ENCODE results near the gene FAF1.
"Not testable (repeated sequence)": the region's sequence is repeated elsewhere in the genome, so short reads cannot be mapped to it uniquely, and the experiment has no call there.

FAF1 gene

DNA sequence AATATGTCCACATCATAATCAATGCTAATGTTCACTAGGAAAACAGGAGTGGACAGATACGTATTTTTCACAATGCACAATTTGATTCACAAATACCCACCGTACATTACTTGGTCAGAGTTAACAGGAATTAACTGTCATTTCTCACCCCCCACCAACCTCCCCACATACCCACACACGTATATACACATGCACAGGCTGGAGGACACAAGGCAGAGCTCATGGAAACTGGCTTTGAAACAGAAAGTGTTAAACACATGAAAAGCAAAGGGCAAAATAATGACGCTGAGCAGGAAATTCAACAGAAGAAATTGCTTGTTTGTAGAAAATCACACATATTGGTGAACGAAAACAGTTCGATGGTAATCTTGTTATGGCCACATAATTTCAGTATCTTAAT is 348.4 kb downstream of the FAF1 start:
- DNase-seq: no peak

DNA sequence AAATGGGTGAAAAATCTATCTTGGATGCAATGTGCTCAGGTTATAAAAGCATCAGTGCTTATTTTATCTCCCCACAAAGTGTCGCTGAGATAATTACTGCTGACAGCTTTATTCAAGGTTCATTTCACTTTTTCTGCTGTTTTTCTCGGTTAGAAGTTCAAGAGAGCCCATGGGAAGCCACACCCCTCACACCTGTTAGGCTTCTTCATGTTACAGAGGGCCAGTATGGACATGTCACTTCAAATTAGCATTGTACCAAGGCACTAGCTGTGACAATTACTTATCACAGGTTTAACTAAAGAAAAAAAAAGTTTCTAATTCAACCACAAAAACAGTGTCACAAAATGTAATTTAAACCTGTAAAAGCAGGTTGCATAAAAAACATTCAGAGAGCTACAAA is 349.5 kb downstream of the FAF1 start:
- no peak for DNase-seq

DNA sequence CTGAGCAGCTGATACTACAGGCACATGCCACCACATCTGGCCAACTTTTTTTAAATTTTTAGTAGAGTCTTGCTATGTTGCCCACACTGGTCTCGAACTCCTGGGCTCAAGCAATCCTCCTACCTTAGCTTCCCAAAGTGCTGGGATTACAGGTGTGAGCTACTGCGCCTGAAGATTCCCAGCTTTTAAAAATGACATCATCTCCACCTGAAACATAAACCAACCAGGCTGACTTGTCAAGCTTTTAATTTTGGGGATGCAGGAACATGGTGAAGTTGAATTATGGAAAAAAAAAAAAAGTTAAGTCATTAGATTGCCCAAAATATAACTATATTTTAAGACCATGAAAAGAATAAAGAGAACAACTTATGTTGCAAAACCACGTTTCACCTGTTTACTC is 350.6 kb downstream of the FAF1 start:
- no peak for DNase-seq

DNA sequence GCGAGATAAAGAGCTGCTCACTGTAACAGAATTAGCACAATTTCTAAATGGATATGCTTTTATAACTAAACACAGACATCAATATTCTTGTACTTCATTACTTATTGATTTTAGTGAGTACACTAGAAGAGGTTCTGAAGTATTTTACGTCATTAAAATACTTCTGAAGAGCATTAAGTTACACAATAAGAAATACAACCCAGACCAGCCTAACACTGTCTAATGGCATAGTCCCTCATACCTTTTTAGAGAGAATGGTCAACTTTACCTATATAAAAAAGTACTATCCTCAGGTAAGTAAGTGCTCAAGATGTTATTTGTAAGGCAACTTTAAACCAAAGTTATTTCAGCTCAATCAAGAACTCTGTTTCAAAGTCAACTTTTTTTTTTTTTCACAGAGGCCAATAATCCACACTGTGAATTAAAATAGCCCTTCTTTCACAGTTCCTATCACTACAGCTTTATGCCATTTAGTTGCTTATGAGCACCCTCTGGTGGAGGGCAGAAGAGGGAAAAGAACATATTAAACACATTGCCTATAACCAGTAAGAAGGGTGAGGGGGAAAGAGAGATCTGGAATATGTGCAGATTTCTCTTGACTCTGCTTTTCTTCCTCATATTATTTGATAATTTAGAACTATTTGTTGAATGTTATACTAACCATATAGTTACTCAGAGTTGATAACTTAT is 354.7 kb downstream of the FAF1 start:
- no peak for DNase-seq

DNA sequence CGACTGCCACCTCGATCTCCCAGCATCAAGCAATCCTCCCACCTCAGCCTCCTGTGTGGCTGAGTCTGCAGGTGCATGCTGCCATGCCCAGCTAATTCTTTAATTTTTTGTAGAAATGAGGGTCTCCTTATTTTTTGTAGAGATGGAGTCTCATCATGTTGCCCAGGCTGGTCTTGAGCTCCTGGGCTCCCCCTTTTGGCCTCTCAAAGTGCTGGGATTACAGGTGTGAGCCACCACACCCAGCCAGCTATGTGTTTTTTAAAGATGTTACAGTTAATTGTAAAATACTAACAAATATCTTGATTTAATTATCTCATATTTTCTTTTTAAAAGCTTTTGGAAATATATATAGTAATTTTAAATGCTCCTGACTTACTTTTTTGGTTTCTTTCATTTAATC is 355.5 kb downstream of the FAF1 start:
- no peak for DNase-seq

DNA sequence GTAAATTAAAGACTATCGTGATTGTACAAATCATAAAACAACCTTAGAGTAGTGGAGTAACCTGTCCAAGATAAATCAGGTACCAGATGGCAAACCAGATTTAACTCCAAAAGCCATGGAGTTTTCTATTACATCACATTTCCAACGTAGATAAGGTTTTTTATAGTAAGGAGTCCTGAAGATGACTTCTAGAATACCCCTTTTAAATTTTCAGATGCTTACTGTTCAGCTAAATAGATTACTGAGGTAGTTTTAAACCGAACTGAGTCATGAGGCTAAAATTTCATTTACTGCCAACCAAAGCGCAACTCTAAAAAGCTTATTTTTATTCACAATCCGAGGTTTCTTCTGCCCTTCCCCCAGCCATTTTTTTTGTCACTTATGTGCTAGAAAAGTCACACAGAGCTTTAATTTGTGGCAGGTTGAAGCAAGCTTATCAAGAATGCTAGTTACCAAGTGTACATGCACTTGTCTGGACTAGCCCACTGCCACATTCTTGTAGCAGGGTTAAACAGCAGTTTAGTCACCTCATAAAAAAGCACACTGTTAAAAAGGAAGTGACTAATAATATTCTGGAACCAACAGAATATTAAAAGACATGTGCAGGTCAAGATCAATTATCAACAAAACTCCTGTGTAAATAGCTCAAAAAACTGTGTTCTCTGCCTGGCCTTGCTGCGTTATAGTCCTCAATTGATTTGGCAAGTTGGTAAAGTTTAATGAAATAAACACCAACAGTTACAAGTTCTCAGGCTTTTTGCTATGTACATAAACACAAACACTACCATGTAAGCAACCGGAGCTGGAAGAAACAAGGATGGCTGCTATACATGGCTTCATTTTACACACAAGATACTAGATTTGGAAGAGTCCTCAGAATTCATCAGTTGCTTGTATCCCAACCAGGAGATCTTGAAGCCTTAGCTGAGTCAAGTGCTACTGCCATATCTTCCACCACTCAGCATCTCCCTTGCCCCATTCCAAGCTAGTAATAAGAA is 356.5 kb downstream of the FAF1 start:
- no peak for DNase-seq

DNA sequence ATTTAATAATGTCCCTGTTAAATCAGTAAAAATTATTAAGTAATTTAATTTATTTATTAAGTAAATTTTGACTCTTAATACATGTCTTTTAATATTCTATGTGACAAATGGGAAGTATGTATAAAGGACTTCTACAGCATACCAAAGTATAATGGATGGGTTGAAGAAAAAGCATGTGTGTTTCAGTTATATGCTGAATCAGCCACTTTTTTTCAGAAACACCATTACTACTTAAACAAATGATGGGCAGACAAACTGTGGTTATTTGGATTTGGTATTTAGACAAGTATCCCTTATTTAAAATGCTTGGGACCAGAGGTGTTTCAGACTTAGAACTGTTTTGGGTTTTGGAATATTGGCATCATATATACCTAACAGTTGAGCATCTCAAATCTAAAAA is 360.5 kb downstream of the FAF1 start:
- no peak for DNase-seq

DNA sequence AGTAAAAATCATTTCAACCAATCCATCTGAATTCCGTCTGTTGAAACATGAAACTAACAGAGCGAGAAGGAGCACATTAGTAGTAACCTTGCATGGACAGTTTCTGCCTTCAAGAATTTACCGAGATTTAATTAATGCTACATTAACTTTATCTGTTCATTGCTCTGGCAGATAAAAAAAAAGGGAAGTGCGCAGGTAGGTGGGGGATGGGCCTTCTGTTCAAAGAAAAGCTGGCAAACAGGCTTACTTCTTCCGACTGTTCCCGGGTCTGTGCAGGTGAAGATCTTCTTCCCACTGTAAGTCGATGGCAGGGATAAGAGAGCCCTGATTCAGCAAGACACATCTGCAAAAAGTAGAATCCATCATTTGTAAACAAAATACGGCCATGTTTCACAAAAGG is 364.2 kb downstream of the FAF1 start:
- no peak for DNase-seq

DNA sequence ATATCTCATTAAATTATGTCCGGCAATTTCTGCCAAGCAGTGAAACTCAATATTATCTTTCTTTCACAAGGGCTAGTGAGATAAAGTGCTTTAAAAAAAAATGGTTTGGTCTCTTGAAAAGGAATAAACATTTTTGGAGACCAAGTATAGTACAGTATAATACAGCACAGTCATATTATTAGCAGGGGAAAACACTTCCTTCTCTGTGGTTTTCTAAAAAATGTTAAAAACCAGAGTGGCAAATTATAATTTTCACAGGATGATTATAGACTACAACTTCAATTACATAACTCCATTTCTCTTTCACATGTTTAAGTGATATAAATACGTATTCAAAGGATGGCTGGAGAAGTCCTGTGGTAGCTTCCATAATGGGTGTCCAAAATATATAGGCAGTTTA is 366.6 kb downstream of the FAF1 start:
- DNase-seq: no peak

DNA sequence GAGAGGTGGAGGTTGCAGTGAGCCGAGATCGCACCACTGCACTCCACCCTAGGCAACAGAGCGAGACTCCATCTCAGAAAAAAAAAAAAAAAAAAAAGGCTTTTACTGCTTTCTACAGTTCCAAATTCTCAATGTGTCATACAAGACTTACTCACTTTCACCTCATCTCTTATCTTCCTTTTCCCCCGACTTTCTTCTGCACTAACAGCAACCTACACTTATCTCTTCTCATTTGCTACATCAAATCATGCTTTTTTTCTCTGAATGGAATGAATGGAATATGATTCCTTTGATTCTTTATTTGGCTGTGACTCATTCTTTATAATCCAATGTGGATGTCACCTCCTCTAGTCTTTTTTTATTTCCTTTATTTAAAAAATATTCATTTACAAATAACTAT is 368.5 kb downstream of the FAF1 start:
- DNase-seq: no peak

DNA sequence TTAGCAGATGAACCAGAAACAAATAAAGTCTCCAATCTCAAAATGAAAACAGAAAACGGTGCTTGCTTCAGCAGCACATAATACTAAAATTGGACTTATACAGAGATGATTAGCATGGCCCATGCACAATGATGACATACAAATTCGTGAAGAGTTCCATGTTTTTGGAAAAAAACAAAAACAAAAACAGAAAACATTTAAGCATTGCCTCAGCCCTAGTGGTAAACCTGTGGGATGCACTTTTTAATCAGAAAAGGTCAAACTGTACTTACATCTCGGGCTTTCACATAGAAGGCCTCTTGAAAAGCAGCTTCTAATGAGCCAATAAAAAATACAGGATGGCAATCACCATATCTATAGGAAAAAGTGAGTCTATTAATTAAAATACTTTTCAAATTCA is 377.7 kb downstream of the FAF1 start:
- no peak for DNase-seq

DNA sequence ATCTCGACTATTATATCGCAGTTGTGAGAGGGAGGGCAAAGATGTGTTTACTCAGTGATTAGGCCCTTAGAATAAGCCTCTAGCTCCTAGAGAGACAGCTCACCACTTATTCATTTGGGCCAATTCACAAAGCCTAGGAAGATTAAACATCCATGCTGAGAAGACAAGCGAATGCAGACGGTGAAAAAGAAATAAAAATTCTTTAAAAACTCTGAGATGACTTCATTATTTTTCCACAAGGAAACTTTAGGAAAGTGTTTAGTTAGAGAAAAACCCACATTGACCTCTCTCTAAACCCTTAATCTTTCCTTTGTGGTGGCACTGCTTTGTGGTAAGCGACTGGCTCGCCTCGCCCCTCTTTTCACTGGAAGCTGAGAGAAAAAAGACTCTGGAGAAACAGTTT is 390.0 kb downstream of the FAF1 start:
- no peak for DNase-seq

DNA sequence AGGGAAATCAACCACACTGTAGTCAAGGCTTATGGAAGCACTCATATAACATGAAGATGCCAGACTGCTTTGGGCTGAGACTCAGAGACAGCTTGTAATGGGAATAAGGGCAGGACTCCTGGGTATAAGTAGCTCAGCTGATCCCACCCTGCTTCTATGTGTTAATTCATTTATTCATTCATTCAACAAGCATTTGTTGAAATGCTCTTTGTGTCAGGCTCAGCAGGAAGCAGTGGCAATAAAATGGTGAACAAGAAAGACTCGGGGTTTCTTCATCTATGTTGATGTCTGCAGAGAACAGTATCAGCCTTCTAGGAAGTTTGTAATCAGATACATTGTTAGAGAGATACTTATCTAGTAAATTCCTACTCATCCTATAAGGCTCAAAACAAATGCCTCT is 391.3 kb downstream of the FAF1 start:
- DNase-seq: no peak

DNA sequence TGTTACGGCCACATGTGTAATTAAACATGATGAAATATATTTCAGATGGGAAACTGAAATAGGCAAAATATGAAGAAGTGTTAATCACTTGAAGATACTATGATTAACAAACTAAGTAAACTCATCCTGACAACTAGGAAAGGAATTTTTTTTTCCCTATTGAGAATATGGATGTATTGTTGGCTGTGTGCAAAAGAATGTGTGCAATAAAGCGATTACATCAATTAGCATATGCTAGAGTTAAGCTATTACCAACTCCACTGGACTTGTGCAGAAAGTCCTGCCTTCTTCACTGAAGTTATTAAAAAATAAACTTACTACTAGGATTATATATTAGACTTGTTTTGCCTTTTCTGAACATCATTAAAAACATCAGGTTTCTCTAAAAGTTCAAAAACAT is 393.7 kb downstream of the FAF1 start:
- no peak for DNase-seq

DNA sequence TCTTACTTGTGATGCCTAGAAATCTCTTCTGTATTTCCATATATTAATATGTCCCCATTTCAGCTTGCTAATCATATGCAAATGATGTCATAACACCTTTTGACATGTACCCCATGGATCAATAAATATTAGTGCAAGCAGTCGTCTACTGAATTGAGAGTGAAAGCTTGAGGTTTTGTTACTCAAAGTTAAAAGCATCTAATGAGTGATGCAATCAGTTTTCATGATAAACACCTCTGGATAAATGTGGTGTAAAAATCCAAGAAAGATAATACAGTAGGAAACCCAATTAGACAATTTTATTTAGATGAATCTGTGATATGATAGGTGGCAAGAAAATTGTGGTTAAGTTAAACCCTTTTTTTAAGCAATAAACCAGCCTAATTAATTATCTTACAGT is 395.6 kb downstream of the FAF1 start:
- DNase-seq: no peak

DNA sequence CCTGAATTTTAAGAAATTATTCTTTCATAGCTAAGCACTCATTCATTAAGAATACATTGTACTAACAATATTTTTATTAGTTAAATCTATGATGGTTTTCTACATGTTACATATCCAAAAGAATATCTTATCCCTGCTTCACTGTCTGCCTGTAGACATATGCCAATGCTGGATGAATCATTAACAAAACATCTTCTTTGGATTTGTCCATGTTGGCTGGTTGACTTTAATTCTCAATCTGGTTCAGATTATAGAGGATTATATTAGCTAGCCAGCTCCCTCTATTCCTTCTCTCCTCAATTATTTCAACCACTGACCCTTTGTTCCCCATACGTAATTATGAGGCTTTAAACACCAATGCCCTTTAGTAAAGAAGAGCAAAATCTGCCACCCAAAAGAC is 398.0 kb downstream of the FAF1 start:
- DNase-seq: no peak

DNA sequence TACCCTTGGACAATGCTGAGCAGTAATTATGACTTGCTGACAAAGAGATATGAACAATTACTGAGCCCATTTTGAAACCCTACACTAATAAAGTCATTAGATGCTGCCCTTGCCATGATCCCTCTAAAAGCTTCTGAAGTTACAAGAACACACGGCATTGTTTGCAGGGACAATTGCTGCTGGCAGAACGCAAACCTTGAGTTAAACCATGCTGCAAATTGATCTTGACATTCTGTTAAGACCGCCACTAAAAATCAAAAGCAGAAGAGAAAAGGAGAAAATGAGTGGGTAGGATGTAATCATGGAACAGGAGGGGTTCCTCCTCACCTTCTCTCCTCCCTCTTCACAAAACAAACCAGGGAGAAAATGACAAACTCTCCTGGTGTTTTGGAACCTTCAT is 400.6 kb downstream of the FAF1 start:
- no peak for DNase-seq

DNA sequence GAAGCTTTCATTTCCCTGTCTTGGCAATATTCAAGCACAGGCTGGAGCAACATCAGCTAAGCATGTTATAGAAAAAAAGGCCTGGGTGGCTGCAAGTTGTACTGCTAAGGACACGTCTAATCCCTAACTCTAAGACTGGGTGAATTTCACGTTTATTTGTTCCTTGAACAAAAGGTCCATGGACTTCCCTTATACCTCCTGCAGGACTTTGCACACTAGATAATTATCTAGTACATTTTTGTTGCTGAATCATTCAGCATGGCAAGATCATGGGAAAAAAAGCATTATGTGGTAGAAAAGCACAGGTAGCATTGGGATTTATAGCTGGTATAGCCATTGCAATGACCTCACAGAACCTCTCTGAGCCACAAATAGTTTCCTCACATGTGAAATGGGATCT is 406.1 kb downstream of the FAF1 start:
- no peak for DNase-seq

DNA sequence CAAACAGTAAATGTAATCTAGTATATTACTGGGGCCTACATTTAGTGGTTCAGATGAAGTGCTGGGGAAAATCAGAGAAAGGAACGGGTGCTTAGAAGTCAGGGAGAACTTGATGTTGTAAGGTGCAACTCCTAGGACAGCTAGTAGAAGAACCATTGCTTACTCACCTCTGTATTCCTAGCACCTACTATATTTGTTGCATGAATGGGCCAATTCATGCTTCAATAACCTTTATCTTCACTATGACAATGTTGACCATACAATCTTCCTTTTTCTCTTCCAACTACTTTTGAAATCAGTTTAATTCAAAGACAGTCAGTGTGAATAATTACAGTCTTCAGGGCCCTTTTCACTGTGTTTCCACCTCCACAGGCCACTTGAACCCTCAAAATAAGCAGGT is 411.8 kb downstream of the FAF1 start:
- DNase-seq: no peak

DNA sequence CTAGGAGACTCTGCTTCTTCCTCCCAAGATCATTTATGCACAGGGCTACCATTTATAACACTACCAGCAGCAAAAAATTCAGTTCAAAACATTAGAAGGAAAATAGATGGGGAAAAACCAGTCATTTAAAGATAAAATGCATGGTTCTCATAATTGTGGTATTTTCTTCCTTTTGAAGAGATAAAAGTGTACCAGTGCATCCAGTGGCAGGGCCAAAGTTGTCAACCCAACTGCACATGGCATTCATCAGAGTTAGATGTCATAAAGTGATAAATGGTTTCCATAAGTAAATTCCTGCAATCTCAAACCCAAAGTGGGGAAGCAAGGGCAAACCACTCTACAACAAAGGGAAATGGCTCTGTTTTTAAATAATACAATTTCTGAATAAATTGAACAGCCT is 417.7 kb downstream of the FAF1 start:
- DNase-seq: no peak

DNA sequence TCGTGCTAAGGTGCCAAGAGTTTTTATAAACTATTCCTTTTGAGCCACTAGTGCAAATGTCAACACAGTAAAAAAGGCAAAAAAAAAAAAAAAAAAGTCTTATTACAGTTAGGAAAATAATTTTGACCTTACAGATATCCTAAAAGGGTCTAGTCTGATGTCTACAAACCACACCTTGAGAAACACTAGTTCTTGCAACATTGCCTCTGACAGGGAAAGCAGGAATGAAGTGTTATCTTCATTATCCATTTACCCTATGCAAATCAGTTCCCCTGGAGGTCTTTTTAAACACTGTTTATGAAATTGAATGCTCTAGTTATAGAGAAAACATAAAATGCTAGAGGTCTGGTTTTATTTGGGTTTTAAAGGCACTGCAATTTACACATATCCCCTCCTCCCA is 421.6 kb downstream of the FAF1 start:
- DNase-seq: no peak

DNA sequence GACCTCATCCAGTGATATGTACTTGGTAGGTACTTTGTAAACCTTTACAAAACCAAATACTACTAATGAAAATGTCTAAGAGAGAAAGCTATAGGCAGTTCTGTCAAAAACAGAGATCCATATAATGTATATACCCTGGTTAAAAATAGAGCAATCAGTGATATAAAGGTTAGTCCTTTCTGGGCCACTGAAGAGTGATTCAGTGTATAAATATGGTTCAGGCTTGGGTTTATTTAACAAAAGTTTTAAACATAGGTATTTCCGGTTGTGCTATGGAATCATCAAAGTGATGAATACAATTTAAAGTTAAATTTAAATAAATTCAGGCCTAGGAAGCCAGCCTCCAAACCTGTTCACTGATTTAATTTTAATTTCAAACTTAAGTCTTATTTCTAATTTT is 428.5 kb downstream of the FAF1 start:
- DNase-seq: no peak

DNA sequence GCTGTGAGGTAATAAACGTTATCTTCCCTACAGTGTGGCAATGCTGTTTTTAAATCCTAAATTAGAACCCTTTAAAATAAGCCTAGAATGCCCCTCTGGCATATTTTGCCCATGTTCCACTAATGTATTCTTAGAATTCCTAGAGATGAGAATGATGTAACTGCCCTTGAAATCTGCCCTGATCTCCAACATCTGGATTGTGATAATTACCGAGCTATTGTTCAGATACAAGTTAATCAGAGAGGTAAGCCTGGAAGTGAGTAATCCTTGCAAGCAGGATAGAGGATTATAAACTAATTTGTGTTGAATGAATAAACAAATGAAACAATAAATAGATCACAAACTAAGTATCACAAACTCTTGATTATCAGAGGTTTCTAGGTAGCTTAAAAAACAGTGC is 429.0 kb downstream of the FAF1 start:
- DNase-seq: no peak

DNA sequence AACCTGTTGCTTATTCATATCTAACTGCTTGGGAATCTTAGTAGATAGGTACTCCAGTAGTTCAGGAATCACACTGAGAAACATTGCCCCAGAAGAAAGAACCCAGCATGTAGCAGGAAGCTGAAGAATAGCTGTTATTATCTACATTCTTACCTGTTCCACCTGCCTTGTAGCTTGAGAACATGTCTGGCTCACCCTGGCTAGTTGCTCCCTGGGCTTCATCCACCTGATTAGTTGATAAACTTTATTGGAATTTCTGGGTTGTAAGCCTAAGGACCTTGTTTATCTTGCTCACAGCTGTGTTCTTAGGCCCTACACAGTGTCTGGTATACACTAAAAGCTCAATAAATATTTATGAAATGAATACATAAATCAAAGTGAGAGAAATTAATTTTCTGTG is 430.6 kb downstream of the FAF1 start:
- DNase-seq: no peak

DNA sequence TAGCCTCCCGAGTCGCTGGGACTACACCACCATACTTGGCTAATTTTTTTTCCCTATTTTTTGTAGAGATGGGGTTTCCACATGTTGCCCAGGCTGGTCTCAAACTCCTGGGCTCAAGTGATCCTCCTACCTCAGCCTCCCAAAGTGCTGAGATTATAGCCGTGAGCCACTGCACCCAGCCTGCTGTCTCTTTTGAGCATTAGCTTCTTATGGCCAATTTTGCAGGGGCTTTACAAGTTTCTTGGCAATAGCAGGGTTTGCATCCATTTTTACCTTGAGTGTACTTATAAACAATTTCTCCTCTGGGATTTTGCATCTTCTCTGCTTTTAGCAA is 432.1 kb downstream of the FAF1 start:
- DNase-seq: not testable (repeated sequence)

Data from effector CD8-positive, alpha-beta T cell (primary cell).